Psoas muscle (tissue), 8 donors: Measurements from ENCODE around the gene SLC24A3. TPM values are rescaled to one million over a fixed set of nuclear protein-coding genes. Genes with fewer than 3 reads are reported as not detected.

Experiments used
- ATAC-seq, 4 donors: fragments of 200-7000 bp; cut with Tn5 transposase; one replicate each; pipeline ENCODE4 v1.9.1; 2020; ENCODE audit warnings: moderate library complexity in 3 of 4, mild to moderate bottlenecking in 2 of 4
- DNase-seq, 2 donors: peaks; one replicate each; pipeline ENCODE4 v3.0.0-alpha.2; 2020
- H3K27ac ChIP-seq: fragments of 200-600 bp; one replicate; pipeline ENCODE4 v1.8.0; 2022
- H3K27me3 ChIP-seq, 3 donors: fragments of 200-600 bp in 1 of 3; one replicate each; pipeline versions ENCODE4 v1.6.1 to v1.8.0; 2013 to 2022; ENCODE audit warnings: low read length in 2 of 3, mild to moderate bottlenecking in 2 of 3, moderate library complexity in 1 of 3; ENCODE audit not compliant: insufficient read depth in 3 of 3
- H3K36me3 ChIP-seq, 2 donors: fragments of 200-600 bp in 1 of 2; one replicate each; pipeline versions ENCODE4 v1.6.1 to v1.8.0; 2013 to 2022; ENCODE audit warnings: low read depth in 1 of 2, mild to moderate bottlenecking in 1 of 2, moderate library complexity in 1 of 2; ENCODE audit not compliant: insufficient read depth in 1 of 2
- H3K4me1 ChIP-seq: fragments of 200-600 bp; one replicate; pipeline ENCODE4 v1.8.0; 2022
- H3K4me3 ChIP-seq: fragments of 200-600 bp; one replicate; pipeline ENCODE4 v1.8.0; 2022; ENCODE audit warnings: mild to moderate bottlenecking
- H3K9me3 ChIP-seq: fragments of 200-600 bp; one replicate; pipeline ENCODE4 v1.8.0; 2022
- CTCF ChIP-seq: fragments of 200-600 bp; IDR thresholded peaks from one replicate; pipeline ENCODE4 v1.8.0; 2022; ENCODE audit warnings: antibody characterized with exemption
- WGBS, 3 donors: extraction: QIAGEN DNeasy Blood & Tissue Kit; methylation state at CpG; one replicate each; pipeline versions ENCODE4 v1.1.6 to v1.1.7; 2013; 5-methylcytosine and 5-hydroxymethylcytosine counted together
- intact Hi-C, 2 donors: fragments of 100-400 bp; cut with DNase I; formaldehyde crosslinking; loops; one replicate each; pipeline versions ENCODE4 v1.11.0 to v1.14.2; 2022
- polyA plus RNA-seq, 3 donors: library from polyadenylated mRNA; stranded (reverse); fragments of 200-250 nt; gene quantifications; one replicate each; pipeline ENCODE4 v1.2.3, GENCODE V29; 2013
- total RNA-seq, 4 donors: library from RNA; stranded (reverse); fragmentation: NEBNext Ultra II Directional in 2 of 4; extraction: Animal tissue kit (Norgen Biotek cat#: 25700) in 2 of 4; gene quantifications; one replicate each; pipeline versions ENCODE4 v1.2.1 to v1.2.4, GENCODE V29; 2021 to 2023
- donor health status: healthy with polysubstance abuse.
- donor health status: DM: no; HTN: no; CAD: no; lungs with moderate emphysema.
- donor health status: Bipolar disorder and iron deficiency.
- donor health status: healthy.
- donor health status: DM: yes; HTN: yes; CAD: no.
- donor health status: DM: no; HTN: no; CAD: no.
- donor health status: DM: no; HTN: no; CAD: no.
- donor health status: DM: yes; HTN: yes; CAD: no.

The SLC24A3 gene
- total and polyA plus RNA-seq, 7 donors = 3.0 to 24.4 (median 8.2) TPM

GRCh38 chr20:19328676-19329075, 116.2 kb downstream of the SLC24A3 start:
- Histone ChIP-seq H3K4me3 (no peak overlapping the region), H3K36me3 (no peaks in the 10 kb centered on the region), H3K9me3 (no peaks in the 10 kb centered on the region), H3K27me3 (no peaks in the 10 kb centered on the region), H3K4me1 (no peaks in the 10 kb centered on the region), H3K27ac (no peak overlapping the region)
- 85 to 99% (median 89%) methylated on average over 7 of the region's 7 CpGs for WGBS, 3 donors
- ATAC-seq (no peak), DNase-seq (no peak)
- intact Hi-C loops = no loop called here
- no peak for TF ChIP-seq CTCF

GRCh38 chr20:19330038-19330437, 117.6 kb downstream of the SLC24A3 start:
- intact Hi-C loops = no loop called here
- H3K36me3 ChIP-seq = no peaks in the 10 kb centered on the region
- no peak overlapping the region for H3K4me3 ChIP-seq
- no peak overlapping the region for H3K27ac ChIP-seq
- 75 to 85% (median 80%) methylated on average over 6 of the region's 6 CpGs for WGBS, 3 donors
- peaks cover 7% of the 10 kb centered on the region for H3K4me1 ChIP-seq
- ATAC-seq (no peak), DNase-seq (no peak)
- no peaks in the 10 kb centered on the region for H3K9me3 ChIP-seq
- TF ChIP-seq CTCF = no peak
- H3K27me3 ChIP-seq = no peaks in the 10 kb centered on the region

DNA sequence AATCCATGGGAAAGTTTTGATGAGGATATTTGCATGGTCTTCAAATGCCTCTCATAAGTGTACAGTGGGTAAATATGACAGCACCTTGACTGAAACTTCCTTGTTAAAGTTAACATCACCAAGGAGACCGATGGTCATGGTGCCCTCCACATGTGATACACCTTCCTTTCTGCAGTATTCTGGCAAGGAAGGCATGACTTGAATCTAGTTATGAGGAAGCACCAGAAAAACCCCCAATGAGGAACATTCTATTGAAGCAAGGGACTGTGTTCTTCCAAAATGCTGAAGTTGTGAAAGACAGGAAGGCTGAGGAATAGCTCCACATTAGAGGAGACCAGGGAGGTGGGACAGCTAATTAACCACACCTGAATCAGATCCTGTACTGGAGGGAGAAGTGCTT, 118.3 kb downstream of the SLC24A3 start:
- DNase-seq (no peak), ATAC-seq (no peak)
- H3K4me3 ChIP-seq = no peak overlapping the region
- WGBS, 3 donors = 92 to 100% (median 96%) methylated on average over 1 of the region's 1 CpG
- H3K36me3 ChIP-seq = no peaks in the 10 kb centered on the region
- no peaks in the 10 kb centered on the region for H3K9me3 ChIP-seq
- H3K27ac ChIP-seq = no peak overlapping the region
- no peaks in the 10 kb centered on the region for H3K27me3 ChIP-seq
- H3K4me1 ChIP-seq = peaks cover 7% of the 10 kb centered on the region
- intact Hi-C loops = no loop called here
- no peak for TF ChIP-seq CTCF

GRCh38 chr20:19333563-19333962, 121.1 kb downstream of the SLC24A3 start:
- H3K9me3 ChIP-seq = no peaks in the 10 kb centered on the region
- H3K27ac ChIP-seq = no peak overlapping the region
- H3K27me3 ChIP-seq = no peaks in the 10 kb centered on the region
- H3K36me3 ChIP-seq = no peaks in the 10 kb centered on the region
- H3K4me3 ChIP-seq = no peak overlapping the region
- no peak for TF ChIP-seq CTCF
- intact Hi-C loops = no loop called here
- no peak for DNase-seq
- ATAC-seq = no peak
- WGBS, 3 donors = 74 to 84% (median 80%) methylated on average over 4 of the region's 4 CpGs
- H3K4me1 ChIP-seq = peaks cover 13% of the 10 kb centered on the region

DNA sequence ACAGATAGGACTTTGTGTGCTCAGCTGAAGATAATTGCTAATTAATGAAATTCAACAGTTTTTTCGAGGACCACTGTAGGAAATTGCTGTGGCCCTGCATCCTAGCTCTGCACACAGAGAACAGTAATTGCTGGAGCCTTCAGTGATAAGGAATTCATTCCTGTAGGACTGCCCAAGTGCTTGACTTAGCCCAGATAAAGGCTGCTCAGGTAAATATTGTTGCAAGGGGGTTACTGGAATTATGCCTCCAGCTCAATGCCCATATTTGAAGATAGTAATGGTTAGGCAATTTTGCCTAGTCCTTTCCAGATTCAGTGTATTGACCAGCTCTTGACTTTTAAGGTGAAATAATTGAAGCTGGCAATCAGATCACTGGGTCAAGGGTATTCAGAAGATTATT, 122.9 kb downstream of the SLC24A3 start:
- no peak overlapping the region for H3K27ac ChIP-seq
- WGBS, 3 donors = 78 to 86% (median 79%) methylated on average over 1 of the region's 1 CpG
- no peak for TF ChIP-seq CTCF
- H3K4me1 ChIP-seq = peaks cover 21% of the 10 kb centered on the region
- ATAC-seq (no peak), DNase-seq (no peak)
- intact Hi-C loops = loop anchor here in 1 of 2 donors (5.0 kb wide), 1 partner anchor 123 kb away; the partner anchor contains the start of gene SLC24A3
- no peaks in the 10 kb centered on the region for H3K27me3 ChIP-seq
- no peaks in the 10 kb centered on the region for H3K36me3 ChIP-seq
- no peaks in the 10 kb centered on the region for H3K9me3 ChIP-seq
- H3K4me3 ChIP-seq = no peak overlapping the region
